ENCODE results near the gene PTCRA. TPM values are rescaled to one million over a fixed set of nuclear protein-coding genes. Genes with fewer than 3 reads are reported as not detected.

The PTCRA gene
- polyA plus RNA-seq, 2 of the 4 experiments (the other 2 are of a cell fraction): not detected

DNA sequence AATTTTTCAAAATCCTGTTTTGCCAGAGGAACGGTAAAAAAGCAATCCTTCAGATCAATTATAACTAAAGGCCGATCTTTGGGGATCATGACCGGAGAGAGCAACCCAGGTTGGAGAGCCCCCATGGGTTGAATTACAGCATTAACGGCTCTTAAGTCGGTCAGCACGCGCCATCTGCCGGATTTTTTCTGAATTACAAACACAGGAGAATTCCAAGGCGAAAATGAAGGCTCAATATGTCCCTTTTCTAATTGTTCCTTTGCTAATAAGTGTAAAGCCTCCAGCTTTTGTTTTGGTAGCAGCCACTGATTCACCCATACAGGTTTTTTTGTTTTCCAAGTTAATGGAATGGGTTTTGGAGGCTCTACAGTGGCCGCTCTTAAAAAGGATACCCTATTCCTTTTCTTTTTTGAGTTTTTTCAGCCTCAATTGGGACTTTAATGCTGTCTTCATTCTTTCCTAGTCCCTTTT is 16.9 kb upstream of the PTCRA start:
- POLR2A ChIA-PET: no interaction called here
- Histone ChIP-seq H3K4me3 (no peak overlapping the region), H3K4me1 (peaks cover 3% of the 10 kb centered on the region; the same call in 1 of the 3 replicates), H3K9me3 (no peaks in the 10 kb centered on the region), H3K27ac (no peak overlapping the region), H3K4me2 (peak overlapping the region; percentile 41; the same call in 2 of the 3 replicates)
- CTCF ChIA-PET: interaction anchor here (0.9 to 1.4 kb wide), 3 partner anchors 25 to 245 kb away, joined by 3 to 5 read pairs (median 4); no protein-coding TSS in a partner anchor
- 5% methylated on average over 10 of the region's 10 CpGs for WGBS (ENCODE audit: missing lambda C conversion rate)
- peak in 1 of 2 experiments; percentile 64 for DNase-seq (ENCODE audit: low read depth in 1 of 2, low spot score in 1 of 2)
- no peak for FAIRE-seq
- ATAC-seq: no peak
- TF ChIP-seq FOXS1 (CRISPR knock-in tag; IDR thresholded peaks at IDR 0.05) (no peak), RAD21 (conservative IDR thresholded peaks at IDR 0.05 in 1 of 2, IDR thresholded peaks at IDR 0.05 in 1 of 2) (peak; percentile 67 to 73), ZC3H11A (IDR thresholded peaks at IDR 0.05) (no peak), ZFP36 (IDR thresholded peaks at IDR 0.05; ENCODE audit: borderline replicate concordance, partially characterized antibody) (no peak), TFCP2L1 (CRISPR knock-in tag; IDR thresholded peaks at IDR 0.05) (no peak), CBX2 (IDR thresholded peaks at IDR 0.05; ENCODE audit: borderline replicate concordance, low read depth) (no peak), HOXB13 (CRISPR knock-in tag; IDR thresholded peaks at IDR 0.05; ENCODE audit: low read depth) (no peak), EP300 (IDR thresholded peaks at IDR 0.05) (no peak), MAZ (IDR thresholded peaks at IDR 0.05; ENCODE audit: borderline replicate concordance, low read depth, low read length) (no peak), CEBPB (IDR thresholded peaks at IDR 0.05) (no peak), ZSCAN20 (CRISPR knock-in tag; IDR thresholded peaks at IDR 0.05) (no peak), SMC3 (IDR thresholded peaks at IDR 0.05) (peak; percentile 58; the same call in 2 of the 3 replicates)
- TF ChIP-seq, protein P1, sequence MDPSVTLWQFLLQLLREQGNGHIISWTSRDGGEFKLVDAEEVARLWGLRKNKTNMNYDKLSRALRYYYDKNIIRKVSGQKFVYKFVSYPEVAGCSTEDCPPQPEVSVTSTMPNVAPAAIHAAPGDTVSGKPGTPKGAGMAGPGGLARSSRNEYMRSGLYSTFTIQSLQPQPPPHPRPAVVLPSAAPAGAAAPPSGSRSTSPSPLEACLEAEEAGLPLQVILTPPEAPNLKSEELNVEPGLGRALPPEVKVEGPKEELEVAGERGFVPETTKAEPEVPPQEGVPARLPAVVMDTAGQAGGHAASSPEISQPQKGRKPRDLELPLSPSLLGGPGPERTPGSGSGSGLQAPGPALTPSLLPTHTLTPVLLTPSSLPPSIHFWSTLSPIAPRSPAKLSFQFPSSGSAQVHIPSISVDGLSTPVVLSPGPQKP (IDR thresholded peaks at IDR 0.05; ENCODE audit: low read depth, low read length): no peak
- TF ChIP-seq, protein P2, sequence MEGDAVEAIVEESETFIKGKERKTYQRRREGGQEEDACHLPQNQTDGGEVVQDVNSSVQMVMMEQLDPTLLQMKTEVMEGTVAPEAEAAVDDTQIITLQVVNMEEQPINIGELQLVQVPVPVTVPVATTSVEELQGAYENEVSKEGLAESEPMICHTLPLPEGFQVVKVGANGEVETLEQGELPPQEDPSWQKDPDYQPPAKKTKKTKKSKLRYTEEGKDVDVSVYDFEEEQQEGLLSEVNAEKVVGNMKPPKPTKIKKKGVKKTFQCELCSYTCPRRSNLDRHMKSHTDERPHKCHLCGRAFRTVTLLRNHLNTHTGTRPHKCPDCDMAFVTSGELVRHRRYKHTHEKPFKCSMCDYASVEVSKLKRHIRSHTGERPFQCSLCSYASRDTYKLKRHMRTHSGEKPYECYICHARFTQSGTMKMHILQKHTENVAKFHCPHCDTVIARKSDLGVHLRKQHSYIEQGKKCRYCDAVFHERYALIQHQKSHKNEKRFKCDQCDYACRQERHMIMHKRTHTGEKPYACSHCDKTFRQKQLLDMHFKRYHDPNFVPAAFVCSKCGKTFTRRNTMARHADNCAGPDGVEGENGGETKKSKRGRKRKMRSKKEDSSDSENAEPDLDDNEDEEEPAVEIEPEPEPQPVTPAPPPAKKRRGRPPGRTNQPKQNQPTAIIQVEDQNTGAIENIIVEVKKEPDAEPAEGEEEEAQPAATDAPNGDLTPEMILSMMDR (IDR thresholded peaks at IDR 0.05): peak; percentile 64

DNA sequence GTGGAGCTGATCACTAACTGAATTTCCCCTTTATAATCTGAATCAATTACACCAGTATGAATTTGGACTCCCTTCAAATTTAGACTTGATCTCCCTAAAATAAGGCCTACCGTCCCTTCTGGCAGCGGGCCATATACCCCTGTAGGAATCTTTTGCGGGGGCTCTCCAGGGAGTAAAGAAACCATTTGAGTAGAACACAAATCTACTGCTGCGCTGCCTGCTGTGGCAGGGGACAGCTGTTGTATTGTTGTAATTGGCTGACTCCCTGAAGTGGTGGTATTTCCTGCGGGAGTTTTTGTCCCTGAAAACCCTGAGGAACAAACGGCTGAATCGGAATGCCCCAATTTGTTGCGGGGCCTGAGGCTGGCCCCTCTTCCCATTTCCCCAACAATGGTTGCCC is 16.0 kb upstream of the PTCRA start:
- CTCF ChIA-PET: interaction anchor here (0.6 to 3.6 kb wide), 9 partner anchors 15 to 243 kb away, joined by 3 to 21 read pairs (median 5); partner anchors contain the start of gene CNPY3
- no peak for ATAC-seq
- H3K9me3 ChIP-seq: no peaks in the 10 kb centered on the region
- no peak overlapping the region for H3K27ac ChIP-seq
- WGBS (ENCODE audit: missing lambda C conversion rate): 66% methylated on average over 6 of the region's 8 CpGs
- no peak overlapping the region for H3K4me3 ChIP-seq
- POLR2A ChIA-PET: interaction anchor here (1.1 kb wide), 1 partner anchor 9 kb away, joined by 3 read pairs; a partner anchor contains a TSS
- TF ChIP-seq NFE2L2 (conservative IDR thresholded peaks at IDR 0.05; ENCODE audit: low read length): no peak
- no peak for TF ChIP-seq CHD4 (IDR thresholded peaks at IDR 0.05; ENCODE audit: borderline replicate concordance)
- no peak for TF ChIP-seq ESRRA (IDR thresholded peaks at IDR 0.05; ENCODE audit: borderline replicate concordance, low read length)
- no peak overlapping the region for H3K4me2 ChIP-seq
- no peak for FAIRE-seq
- no peak for DNase-seq (ENCODE audit: low read depth in 1 of 2, low spot score in 1 of 2)
- peaks cover 3% of the 10 kb centered on the region; the same call in 1 of the 3 replicates for H3K4me1 ChIP-seq

DNA sequence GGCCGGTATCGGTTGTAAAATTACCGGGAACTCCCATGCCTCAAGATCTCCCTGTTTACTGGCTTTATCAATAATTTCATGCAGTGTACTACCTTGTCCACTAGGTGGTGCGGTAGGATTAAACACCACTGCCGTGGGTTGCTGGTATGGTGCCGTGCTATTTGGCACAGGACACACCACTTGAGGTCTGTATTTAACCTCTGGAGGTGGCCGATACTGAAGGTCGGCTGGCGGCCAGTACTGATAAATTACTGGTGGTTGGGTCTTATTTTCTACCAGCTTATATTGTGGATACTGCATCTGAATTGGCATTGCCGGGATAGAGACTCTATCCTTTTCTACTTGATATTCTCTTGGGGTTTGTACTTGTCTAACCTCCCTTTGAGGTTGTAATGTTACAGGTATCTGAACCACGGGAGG is 14.3 kb upstream of the PTCRA start:
- no peak overlapping the region for H3K4me3 ChIP-seq
- peak; percentile 89 to 96 for ATAC-seq
- peaks cover 3% of the 10 kb centered on the region; the same call in 1 of the 3 replicates for H3K4me1 ChIP-seq
- no peak for FAIRE-seq
- H3K9me3 ChIP-seq: no peaks in the 10 kb centered on the region
- DNase-seq (ENCODE audit: low read depth in 1 of 2, low spot score in 1 of 2): peak; percentile 41 to 78
- no peak overlapping the region for H3K27ac ChIP-seq
- WGBS (ENCODE audit: missing lambda C conversion rate): 7% methylated on average over 10 of the region's 11 CpGs
- peak overlapping the region; percentile 62 for H3K4me2 ChIP-seq
- ChIA-PET POLR2A (no interaction called here), CTCF (interaction anchor here (0.6 to 3.6 kb wide), 29 partner anchors 9 to 278 kb away, joined by 3 to 21 read pairs (median 4); partner anchors contain the start of genes CNPY3, KLHDC3, MEA1 and PTCRA)
- TF ChIP-seq, protein P3, sequence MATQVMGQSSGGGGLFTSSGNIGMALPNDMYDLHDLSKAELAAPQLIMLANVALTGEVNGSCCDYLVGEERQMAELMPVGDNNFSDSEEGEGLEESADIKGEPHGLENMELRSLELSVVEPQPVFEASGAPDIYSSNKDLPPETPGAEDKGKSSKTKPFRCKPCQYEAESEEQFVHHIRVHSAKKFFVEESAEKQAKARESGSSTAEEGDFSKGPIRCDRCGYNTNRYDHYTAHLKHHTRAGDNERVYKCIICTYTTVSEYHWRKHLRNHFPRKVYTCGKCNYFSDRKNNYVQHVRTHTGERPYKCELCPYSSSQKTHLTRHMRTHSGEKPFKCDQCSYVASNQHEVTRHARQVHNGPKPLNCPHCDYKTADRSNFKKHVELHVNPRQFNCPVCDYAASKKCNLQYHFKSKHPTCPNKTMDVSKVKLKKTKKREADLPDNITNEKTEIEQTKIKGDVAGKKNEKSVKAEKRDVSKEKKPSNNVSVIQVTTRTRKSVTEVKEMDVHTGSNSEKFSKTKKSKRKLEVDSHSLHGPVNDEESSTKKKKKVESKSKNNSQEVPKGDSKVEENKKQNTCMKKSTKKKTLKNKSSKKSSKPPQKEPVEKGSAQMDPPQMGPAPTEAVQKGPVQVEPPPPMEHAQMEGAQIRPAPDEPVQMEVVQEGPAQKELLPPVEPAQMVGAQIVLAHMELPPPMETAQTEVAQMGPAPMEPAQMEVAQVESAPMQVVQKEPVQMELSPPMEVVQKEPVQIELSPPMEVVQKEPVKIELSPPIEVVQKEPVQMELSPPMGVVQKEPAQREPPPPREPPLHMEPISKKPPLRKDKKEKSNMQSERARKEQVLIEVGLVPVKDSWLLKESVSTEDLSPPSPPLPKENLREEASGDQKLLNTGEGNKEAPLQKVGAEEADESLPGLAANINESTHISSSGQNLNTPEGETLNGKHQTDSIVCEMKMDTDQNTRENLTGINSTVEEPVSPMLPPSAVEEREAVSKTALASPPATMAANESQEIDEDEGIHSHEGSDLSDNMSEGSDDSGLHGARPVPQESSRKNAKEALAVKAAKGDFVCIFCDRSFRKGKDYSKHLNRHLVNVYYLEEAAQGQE (IDR thresholded peaks at IDR 0.05): no peak
- TF ChIP-seq POLR2A (IDR thresholded peaks at IDR 0.05; ENCODE audit: low read length) (no peak), JUN (IDR thresholded peaks at IDR 0.05) (no peak), HOXB13 (CRISPR knock-in tag; IDR thresholded peaks at IDR 0.05; ENCODE audit: low read depth) (no peak), HOXA7 (CRISPR knock-in tag; IDR thresholded peaks at IDR 0.05) (no peak), HES2 (IDR thresholded peaks at IDR 0.05) (no peak), MAZ (IDR thresholded peaks at IDR 0.05; ENCODE audit: borderline replicate concordance, low read depth, low read length) (no peak), NPAS2 (CRISPR knock-in tag; IDR thresholded peaks at IDR 0.05; ENCODE audit: borderline replicate concordance) (no peak), ESRRA (IDR thresholded peaks at IDR 0.05; ENCODE audit: borderline replicate concordance, low read length) (no peak), GATA3 (IDR thresholded peaks at IDR 0.05; ENCODE audit: borderline replicate concordance) (no peak)
- TF ChIP-seq, protein P2 (IDR thresholded peaks at IDR 0.05): peak; percentile 87
